ENCODE measurements around the gene VSTM2B. TPM values are rescaled to one million over a fixed set of nuclear protein-coding genes. Genes with fewer than 3 reads are reported as not detected.

VSTM2B gene
- total and polyA plus RNA-seq, 4 donors: not detected

- Histone ChIP-seq H3K27me3 (ENCODE audit: control insufficient read depth in 4 of 4, insufficient read depth in 4 of 4, low read length in 3 of 4) (peaks cover 0 to 3% (median 0%) of the 10 kb centered on the region in 4 donors), H3K9ac (ENCODE audit: low read depth in 1 of 2, low read length in 2 of 2) (no peak overlapping the region), H3K9me3 (ENCODE audit: control insufficient read depth in 4 of 4, low read length in 3 of 4) (peaks cover 0 to 4% (median 2%) of the 10 kb centered on the region in 4 donors), H3K4me3 (ENCODE audit: low read depth in 1 of 3, low read length in 3 of 3) (no peak overlapping the region), H3K4me1 (ENCODE audit: control insufficient read depth in 4 of 4, insufficient read depth in 4 of 4, low read length in 3 of 4) (no peaks in the 10 kb centered on the region), H3K36me3 (ENCODE audit: control insufficient read depth in 4 of 4, insufficient read depth in 3 of 4, low read depth in 1 of 4, low read length in 3 of 4) (no peaks in the 10 kb centered on the region), H3K27ac (ENCODE audit: low read depth in 1 of 2, low read length in 2 of 2) (no peak overlapping the region)
- TF ChIP-seq HNF4A (conservative IDR thresholded peaks at IDR 0.05) (no peak), MAX (IDR thresholded peaks at IDR 0.05) (no peak), ZBTB33 (IDR thresholded peaks at IDR 0.05) (no peak), JUND (IDR thresholded peaks at IDR 0.05) (no peak), RXRA (IDR thresholded peaks at IDR 0.05) (no peak), FOXA1 (IDR thresholded peaks at IDR 0.05) (no peak), TAF1 (conservative IDR thresholded peaks at IDR 0.05) (no peak), EGR1 (IDR thresholded peaks at IDR 0.05; ENCODE audit: low read depth in 2 of 2) (no peak), SP1 (IDR thresholded peaks at IDR 0.05) (no peak), CTCF (IDR thresholded peaks at IDR 0.05; ENCODE audit: low read depth, low read length, missing input control) (no peak), REST (IDR thresholded peaks at IDR 0.05) (no peak)
- WGBS: 77% methylated on average over 3 of the region's 3 CpGs
- peak; percentile 16 for DNase-seq (ENCODE audit: low spot score)
Observed at GRCh38 chr19:29479941-29480340, 45.9 kb upstream of the VSTM2B start.

- Histone ChIP-seq H3K9ac (ENCODE audit: low read depth in 1 of 2, low read length in 2 of 2) (no peak overlapping the region), H3K27ac (ENCODE audit: low read depth in 1 of 2, low read length in 2 of 2) (no peak overlapping the region), H3K4me3 (ENCODE audit: low read depth in 1 of 3, low read length in 3 of 3) (no peak overlapping the region), H3K36me3 (ENCODE audit: control insufficient read depth in 4 of 4, insufficient read depth in 3 of 4, low read depth in 1 of 4, low read length in 3 of 4) (no peaks in the 10 kb centered on the region), H3K4me1 (ENCODE audit: control insufficient read depth in 4 of 4, insufficient read depth in 4 of 4, low read length in 3 of 4) (no peaks in the 10 kb centered on the region), H3K9me3 (ENCODE audit: control insufficient read depth in 4 of 4, low read length in 3 of 4) (peaks cover 0 to 4% (median 2%) of the 10 kb centered on the region in 4 donors), H3K27me3 (ENCODE audit: control insufficient read depth in 4 of 4, insufficient read depth in 4 of 4, low read length in 3 of 4) (peaks cover 0 to 3% (median 0%) of the 10 kb centered on the region in 4 donors)
- 83% methylated on average over 7 of the region's 7 CpGs for WGBS
- TF ChIP-seq FOXA1 (IDR thresholded peaks at IDR 0.05): no peak
- no peak for TF ChIP-seq SP1 (IDR thresholded peaks at IDR 0.05)
- TF ChIP-seq TAF1 (conservative IDR thresholded peaks at IDR 0.05): no peak
- TF ChIP-seq RXRA (IDR thresholded peaks at IDR 0.05): no peak
- no peak for TF ChIP-seq RAD21 (IDR thresholded peaks at IDR 0.05)
- TF ChIP-seq JUND (IDR thresholded peaks at IDR 0.05): no peak
- TF ChIP-seq HNF4G (IDR thresholded peaks at IDR 0.05): no peak
- TF ChIP-seq EGR1 (IDR thresholded peaks at IDR 0.05; ENCODE audit: low read depth in 2 of 2): no peak
- TF ChIP-seq CTCF (IDR thresholded peaks at IDR 0.05; ENCODE audit: low read depth, low read length, missing input control): no peak
- TF ChIP-seq FOXA2 (IDR thresholded peaks at IDR 0.05): no peak
- no peak for TF ChIP-seq NR2F2 (IDR thresholded peaks at IDR 0.05)
- no peak for TF ChIP-seq YY1 (IDR thresholded peaks at IDR 0.05)
- TF ChIP-seq ATF3 (IDR thresholded peaks at IDR 0.05): no peak
- no peak for TF ChIP-seq GABPA (IDR thresholded peaks at IDR 0.05 in 1 of 2, conservative IDR thresholded peaks at IDR 0.05 in 1 of 2)
- no peak for TF ChIP-seq MAX (IDR thresholded peaks at IDR 0.05)
- no peak for DNase-seq (ENCODE audit: low spot score)
Observed at GRCh38 chr19:29480507-29480906, 45.3 kb upstream of the VSTM2B start.
